ENCODE data around the gene NOS3. TPM values are rescaled to one million over a fixed set of nuclear protein-coding genes. Genes with fewer than 3 reads are reported as not detected.

Gene NOS3
- total RNA-seq, 1 donor from 2014 or later: 7.4 TPM

DNA sequence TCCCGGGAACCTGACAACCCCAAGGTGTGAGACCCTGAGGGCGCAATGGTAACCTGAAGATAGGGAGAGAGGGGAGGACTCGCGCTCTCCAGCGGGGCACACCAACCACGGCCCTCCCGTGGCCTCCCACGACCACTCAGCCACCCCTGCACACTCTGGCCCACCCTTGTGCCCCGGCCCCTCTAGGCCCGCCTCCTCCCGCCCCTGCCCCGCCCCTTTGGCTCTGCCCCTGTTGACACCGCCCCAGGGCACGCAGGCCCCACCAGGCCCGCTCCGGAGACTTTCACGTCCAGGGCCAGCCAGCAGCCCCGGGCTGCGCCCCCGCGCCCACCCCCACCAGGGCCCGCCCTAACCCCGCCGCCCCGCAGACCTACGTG lies 22.5 kb downstream of the NOS3 start:
- no peak overlapping the region for H3K4me3 Mint-ChIP-seq
- no peaks in the 10 kb centered on the region for H3K36me3 Mint-ChIP-seq (ENCODE audit: low read depth)
- no peaks in the 10 kb centered on the region for H3K9me3 Mint-ChIP-seq
- no peak for DNase-seq (ENCODE audit: low read depth, low spot score)
- H3K4me1 Mint-ChIP-seq: peaks cover 51% of the 10 kb centered on the region
- TF ChIP-seq, protein P1, sequence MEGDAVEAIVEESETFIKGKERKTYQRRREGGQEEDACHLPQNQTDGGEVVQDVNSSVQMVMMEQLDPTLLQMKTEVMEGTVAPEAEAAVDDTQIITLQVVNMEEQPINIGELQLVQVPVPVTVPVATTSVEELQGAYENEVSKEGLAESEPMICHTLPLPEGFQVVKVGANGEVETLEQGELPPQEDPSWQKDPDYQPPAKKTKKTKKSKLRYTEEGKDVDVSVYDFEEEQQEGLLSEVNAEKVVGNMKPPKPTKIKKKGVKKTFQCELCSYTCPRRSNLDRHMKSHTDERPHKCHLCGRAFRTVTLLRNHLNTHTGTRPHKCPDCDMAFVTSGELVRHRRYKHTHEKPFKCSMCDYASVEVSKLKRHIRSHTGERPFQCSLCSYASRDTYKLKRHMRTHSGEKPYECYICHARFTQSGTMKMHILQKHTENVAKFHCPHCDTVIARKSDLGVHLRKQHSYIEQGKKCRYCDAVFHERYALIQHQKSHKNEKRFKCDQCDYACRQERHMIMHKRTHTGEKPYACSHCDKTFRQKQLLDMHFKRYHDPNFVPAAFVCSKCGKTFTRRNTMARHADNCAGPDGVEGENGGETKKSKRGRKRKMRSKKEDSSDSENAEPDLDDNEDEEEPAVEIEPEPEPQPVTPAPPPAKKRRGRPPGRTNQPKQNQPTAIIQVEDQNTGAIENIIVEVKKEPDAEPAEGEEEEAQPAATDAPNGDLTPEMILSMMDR (conservative IDR thresholded peaks at IDR 0.05): no peak
- peaks cover 14% of the 10 kb centered on the region for H3K27me3 Mint-ChIP-seq (ENCODE audit: low read depth)
- no peak overlapping the region for H3K27ac Mint-ChIP-seq (ENCODE audit: unreplicated experiment)

GRCh38 chr7:151013733-151014497 lies 23.1 kb downstream of the NOS3 start:
- Mint-ChIP-seq H3K27me3 (ENCODE audit: low read depth) (peaks cover 16% of the 10 kb centered on the region), H3K27ac (ENCODE audit: unreplicated experiment) (no peak overlapping the region), H3K36me3 (ENCODE audit: low read depth) (no peaks in the 10 kb centered on the region), H3K9me3 (no peaks in the 10 kb centered on the region), H3K4me1 (peaks cover 51% of the 10 kb centered on the region), H3K4me3 (peak overlapping the region; percentile 67)
- TF ChIP-seq, protein P1 (conservative IDR thresholded peaks at IDR 0.05): no peak
- DNase-seq (ENCODE audit: low read depth, low spot score): no peak

- Mint-ChIP-seq H3K4me3 (peak overlapping the region; percentile 51), H3K36me3 (ENCODE audit: low read depth) (no peaks in the 10 kb centered on the region), H3K27me3 (ENCODE audit: low read depth) (peaks cover 20% of the 10 kb centered on the region), H3K27ac (ENCODE audit: unreplicated experiment) (no peak overlapping the region), H3K9me3 (no peaks in the 10 kb centered on the region), H3K4me1 (peaks cover 59% of the 10 kb centered on the region)
- no peak for DNase-seq (ENCODE audit: low read depth, low spot score)
- TF ChIP-seq, protein P1 (conservative IDR thresholded peaks at IDR 0.05): no peak
These were observed 24.1 kb downstream of the NOS3 start for GRCh38 chr7:151014950-151015349.

- no peak overlapping the region for H3K27ac Mint-ChIP-seq (ENCODE audit: unreplicated experiment)
- peaks cover 23% of the 10 kb centered on the region for H3K27me3 Mint-ChIP-seq (ENCODE audit: low read depth)
These were observed 25.1 kb downstream of the NOS3 start for GRCh38 chr7:151015967-151016366.

DNA sequence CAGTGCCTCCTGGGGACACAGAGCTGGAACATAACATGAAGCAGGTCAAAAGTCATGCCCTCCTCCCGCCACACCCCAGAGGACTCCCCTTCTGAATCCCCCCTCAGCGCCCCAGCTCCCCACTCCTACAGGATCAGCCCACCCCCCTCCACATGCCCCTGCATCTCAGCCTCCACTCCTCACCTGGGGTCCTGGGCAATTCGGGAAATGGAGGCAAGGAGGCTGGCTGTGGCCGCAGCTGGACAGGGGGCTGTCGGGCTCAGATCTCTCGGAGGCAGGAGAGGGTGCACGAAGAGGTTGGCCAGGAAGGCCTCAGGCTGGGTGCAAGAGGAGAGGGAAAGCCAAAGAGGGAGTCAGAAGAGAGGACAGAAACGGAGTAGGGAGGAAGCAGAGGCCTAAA lies 25.7 kb downstream of the NOS3 start:
- no peak overlapping the region for H3K4me3 Mint-ChIP-seq
- no peak for DNase-seq (ENCODE audit: low read depth, low spot score)
- peaks cover 61% of the 10 kb centered on the region for H3K4me1 Mint-ChIP-seq
- no peaks in the 10 kb centered on the region for H3K9me3 Mint-ChIP-seq
- H3K27me3 Mint-ChIP-seq (ENCODE audit: low read depth): peaks cover 23% of the 10 kb centered on the region
- H3K27ac Mint-ChIP-seq (ENCODE audit: unreplicated experiment): no peak overlapping the region
- no peaks in the 10 kb centered on the region for H3K36me3 Mint-ChIP-seq (ENCODE audit: low read depth)
- TF ChIP-seq, protein P1 (conservative IDR thresholded peaks at IDR 0.05): no peak

More at GRCh38 chr7:151015967-151016366, 25.1 kb downstream of the NOS3 start:
- Mint-ChIP-seq H3K4me3 (no peak overlapping the region), H3K36me3 (ENCODE audit: low read depth) (no peaks in the 10 kb centered on the region), H3K9me3 (no peaks in the 10 kb centered on the region), H3K4me1 (peaks cover 60% of the 10 kb centered on the region)
- no peak for DNase-seq (ENCODE audit: low read depth, low spot score)
- TF ChIP-seq, protein P1 (conservative IDR thresholded peaks at IDR 0.05): no peak
